DMS53 treated with DMSO at 0.1 percent for 48 hours (cell line): ENCODE results near the gene HOXC11.

ENCODE experiments used
- DNase-seq: peaks from one replicate; lab custom pipeline; 2025; ENCODE audit not compliant: unreplicated experiment; lab: John Stamatoyannopoulos, UW

HOXC11 gene

DNA sequence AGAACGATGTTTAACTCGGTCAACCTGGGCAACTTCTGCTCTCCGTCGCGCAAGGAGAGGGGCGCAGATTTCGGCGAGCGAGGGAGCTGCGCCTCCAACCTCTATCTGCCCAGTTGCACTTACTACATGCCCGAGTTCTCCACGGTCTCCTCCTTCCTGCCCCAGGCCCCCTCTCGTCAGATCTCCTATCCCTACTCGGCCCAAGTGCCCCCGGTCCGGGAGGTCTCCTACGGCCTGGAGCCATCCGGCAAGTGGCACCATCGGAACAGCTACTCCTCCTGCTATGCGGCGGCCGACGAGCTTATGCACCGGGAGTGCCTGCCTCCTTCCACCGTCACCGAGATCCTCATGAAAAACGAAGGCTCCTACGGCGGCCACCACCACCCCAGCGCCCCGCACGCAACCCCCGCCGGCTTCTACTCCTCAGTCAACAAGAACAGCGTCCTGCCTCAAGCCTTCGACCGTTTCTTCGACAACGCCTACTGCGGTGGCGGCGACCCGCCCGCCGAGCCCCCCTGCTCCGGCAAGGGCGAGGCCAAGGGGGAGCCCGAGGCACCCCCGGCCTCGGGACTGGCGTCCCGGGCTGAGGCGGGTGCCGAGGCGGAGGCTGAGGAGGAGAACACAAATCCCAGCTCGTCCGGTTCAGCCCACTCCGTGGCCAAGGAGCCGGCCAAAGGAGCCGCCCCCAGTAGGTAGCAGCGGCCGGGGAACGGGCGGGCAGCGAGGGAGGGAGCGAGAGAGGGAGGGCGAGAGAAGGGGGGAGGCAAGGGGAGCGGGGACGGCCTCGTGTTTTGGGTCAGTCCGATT lies 513 bp downstream of the HOXC11 start:
- DNase-seq, result no peak

DNA sequence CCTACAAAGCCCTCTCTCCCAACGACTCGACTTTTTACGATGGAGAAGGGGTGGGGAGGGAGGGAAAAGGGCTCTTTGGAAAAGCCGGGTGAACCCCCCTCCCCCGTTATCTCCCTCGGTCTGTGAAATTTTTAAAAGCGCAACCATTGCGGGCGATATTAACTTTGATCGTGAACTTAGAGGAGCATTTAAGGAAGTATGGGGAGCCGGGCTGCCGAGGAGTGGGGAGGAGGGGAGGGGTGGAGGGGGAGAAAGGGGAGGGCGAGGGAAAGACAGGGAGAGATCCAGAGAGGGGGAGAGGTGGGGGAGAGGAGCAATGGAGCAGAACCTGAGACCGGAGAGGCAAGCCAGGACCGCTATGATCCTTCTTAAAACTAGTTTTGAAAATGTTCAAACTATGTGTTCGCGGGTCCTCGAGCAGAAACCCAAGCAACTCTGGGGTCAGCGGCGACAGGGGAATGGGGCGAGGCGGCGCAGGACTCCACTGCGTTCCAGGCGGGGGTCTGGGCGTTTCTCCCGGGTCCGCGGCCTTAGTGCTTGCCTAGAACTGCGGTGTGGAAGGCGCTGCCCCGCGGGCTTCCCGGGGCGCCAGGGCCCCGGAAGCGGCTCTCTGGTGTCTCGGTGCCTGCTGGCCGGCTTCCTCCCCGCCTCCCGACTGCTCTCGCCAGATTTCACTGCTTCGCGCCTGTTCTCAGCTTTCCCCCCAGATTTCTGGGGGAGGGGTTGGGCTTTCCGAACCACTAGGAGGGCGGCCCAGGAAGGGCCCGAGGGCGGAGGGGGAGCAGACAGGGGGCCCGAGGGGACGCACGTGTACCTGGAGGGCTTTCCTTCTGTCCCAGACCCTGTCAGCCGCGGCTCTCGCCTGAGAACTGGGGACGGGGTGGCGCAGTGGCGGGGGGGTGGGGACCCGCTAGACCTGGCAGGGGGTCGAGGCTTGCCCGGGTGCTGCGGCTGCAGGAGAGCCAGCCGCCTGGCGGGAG lies 1.4 kb downstream of the HOXC11 start, which contains the start of gene HOTAIR:
HOTAIR (minus strand) TSS at position 871 of the 980 bp plus-strand sequence.
- no peak for DNase-seq

DNA sequence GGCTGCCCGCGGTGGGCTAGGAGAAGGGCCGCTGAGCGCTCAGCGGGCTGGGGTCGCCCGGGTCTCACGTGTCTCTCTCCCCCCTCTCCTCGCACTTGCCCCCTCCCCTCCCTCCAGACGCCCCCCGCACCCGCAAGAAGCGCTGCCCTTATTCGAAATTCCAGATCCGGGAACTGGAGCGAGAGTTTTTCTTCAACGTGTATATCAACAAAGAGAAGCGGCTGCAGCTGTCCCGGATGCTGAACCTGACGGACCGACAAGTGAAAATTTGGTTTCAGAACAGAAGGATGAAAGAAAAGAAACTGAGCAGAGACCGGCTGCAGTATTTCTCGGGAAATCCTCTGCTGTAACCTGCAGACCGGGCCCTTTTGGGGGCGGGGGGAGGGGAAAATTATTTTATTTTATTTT lies 2.1 kb downstream of the HOXC11 start:
- no peak for DNase-seq

DNA sequence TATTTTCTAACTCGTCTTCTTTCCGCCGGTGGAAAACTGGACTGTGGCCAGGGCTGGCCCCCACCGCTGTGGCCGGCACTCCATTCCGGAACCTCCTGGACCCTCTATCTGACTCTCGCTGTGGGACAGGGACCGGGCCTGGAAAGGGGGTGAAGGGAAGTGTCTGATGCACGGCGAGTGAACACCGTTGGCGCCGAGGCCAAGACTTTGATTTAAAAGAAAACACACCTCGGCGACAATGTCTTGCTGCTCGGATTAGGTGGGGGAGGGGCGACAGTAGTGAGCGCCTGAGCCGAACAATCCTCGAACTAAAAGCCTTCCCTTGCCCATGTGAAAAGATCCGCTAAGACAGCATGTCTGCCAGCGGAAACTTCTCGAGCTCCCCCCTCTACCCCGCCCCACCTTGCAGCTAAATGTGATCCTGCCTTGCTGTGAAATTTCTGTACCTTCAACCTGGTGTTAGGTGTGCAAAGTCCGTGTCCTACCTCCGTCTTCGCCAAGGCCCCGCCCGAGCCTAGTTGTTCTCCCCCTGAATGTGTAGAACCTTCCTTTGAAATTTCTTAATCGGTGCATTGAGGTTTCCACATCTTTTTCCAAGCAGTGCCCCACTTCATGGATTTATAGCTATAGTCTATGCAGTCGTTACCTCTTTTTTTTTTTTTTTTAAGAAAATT lies 2.7 kb downstream of the HOXC11 start:
- no peak for DNase-seq

DNA sequence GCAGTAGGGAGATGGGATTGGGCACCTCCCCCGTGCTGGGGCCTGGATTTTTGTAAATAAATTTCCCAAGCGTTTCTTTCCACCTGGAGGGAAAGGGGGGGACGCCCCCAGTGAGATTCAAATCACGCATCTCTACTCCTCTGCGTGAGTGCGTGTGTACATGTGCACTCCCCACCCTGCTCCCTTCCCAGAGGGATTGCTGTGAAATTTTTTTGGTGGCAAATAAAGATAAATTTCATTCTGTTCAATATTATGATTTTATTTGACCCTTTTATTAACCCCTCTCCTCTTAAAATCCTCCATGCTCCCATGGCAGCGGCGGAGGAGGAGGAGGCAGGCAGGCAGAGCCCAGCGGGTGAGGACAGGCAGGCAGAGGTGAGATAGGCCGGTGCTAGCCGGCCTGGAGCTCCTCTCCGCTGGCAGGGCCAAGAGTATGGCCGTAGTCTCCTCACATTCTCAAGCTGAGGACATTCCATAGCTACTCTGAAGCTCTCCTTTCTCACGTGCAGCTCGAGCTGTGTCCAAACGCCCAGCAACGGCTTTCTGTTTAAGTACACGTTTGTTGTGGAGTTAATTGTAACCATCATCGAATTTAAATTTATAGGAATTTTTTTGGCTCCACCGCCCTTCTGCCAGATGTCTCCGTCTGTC lies 3.4 kb downstream of the HOXC11 start:
- DNase-seq, result no peak

DNA sequence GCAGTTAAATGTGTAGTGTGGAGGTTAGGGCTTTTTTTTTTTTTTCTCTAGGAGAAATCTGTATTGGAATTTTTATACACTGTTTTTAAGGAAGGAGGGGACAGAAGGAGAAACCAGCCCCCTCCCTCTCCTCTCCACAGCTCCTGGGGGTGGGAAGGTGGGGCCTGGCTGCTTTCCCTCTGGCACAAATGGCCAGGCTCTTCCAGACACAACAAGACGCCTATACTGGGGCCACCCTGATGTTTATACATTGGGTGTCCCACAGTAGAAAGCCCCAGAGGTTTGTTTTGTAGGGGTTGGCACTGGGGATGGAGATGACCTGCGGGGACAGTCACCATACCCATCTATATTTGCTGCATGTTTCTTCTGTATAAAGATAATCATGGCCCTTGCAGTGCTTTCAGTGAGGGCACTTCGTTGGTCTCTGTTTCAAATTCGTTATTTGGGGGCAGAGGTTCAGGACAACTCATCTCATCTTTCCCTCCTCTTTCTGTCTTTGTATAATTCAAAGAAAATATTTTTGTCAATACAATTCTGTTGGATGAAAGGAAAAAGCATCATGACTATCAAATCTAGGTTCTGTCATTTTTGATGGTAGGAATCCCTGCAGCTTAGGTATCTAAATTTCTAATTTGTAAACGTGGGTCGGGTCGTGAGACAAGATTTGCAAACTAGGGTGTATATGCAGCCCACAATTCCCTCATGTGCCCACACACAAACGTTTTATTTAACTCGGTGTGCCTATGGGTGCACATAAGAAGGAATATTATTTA lies 4.1 kb downstream of the HOXC11 start:
- DNase-seq, result no peak

DNA sequence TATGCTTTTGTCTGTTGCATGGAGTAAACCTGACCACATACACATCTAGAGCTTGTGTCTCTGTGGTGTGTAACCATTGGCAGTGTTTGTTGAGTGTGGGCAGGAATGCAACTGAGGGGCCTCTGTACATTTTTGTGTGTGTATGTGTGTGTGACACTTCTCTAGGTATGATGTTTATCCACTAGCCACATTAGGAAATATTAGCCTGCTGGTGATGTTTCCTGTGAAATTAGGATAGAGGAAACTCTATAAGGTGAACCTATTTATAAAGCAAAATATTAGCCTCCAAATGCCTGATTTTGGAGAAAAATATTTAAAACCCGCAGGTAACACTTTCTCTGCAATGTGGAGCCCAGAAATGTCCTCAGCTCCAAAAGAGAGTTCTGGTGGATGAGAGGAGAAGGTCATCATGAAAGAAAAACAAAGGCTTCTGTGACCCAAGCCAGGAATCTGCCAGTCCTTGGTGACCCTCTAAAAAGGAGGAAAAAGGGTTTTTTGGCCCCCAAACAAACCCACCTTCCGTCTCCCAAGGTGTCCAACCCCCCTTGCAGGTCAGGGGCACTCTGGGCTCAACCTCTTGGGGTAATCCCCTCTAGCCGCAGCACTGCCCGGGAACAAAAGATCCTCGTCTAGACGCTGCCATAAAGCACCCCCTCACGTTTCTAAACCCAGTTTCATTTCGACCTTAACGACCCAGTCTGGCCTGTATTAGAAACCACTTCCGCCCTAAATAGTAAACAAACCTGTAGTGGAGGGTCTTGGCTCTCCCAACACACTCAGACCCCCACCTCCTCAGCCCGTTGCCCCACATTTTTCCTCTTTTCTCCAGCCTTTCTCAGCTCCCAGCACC lies 4.9 kb downstream of the HOXC11 start:
- DNase-seq, result no peak

DNA sequence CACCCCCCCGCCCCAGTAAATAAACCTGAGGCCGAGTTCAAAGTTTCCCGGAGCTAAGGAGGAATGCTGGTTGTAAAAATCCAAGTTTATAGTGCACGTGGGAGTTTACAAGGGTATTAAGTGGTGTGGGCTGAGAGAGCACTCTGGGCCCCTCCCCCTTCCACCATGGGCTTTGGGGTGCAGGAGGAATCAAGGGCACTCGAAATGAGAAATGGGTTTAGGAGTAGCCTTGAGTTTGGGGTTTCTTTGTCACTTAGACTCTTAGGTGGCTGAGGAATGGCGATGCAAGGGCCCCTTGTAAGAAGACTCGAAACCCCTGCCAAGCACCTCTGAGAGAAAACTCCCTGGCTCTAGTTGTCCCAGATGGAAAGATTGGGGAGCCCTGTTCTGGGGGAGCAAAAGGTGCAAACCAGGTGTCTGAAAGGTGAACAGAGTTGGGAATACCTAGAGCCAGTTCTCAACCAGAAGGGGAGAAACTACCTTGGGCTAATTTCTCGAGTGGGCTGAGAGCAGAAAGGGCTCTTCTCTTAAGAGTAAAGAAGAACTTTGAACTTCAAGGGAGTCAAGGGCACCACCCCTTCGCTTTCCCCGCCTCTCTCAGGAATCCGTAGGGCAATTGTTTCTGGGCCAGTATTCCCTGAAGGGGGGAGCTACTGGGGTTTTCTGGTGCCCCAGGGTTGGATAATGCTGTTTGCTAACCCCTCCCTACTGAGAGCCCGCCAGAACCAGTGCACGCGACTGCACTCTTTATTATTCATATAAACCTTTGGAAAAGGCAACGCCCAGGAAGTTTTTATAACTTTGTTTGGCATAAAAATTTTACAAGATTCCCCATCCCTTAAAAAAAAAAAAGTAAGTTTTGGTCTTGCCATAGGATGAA lies 5.8 kb downstream of the HOXC11 start:
- no peak for DNase-seq

DNA sequence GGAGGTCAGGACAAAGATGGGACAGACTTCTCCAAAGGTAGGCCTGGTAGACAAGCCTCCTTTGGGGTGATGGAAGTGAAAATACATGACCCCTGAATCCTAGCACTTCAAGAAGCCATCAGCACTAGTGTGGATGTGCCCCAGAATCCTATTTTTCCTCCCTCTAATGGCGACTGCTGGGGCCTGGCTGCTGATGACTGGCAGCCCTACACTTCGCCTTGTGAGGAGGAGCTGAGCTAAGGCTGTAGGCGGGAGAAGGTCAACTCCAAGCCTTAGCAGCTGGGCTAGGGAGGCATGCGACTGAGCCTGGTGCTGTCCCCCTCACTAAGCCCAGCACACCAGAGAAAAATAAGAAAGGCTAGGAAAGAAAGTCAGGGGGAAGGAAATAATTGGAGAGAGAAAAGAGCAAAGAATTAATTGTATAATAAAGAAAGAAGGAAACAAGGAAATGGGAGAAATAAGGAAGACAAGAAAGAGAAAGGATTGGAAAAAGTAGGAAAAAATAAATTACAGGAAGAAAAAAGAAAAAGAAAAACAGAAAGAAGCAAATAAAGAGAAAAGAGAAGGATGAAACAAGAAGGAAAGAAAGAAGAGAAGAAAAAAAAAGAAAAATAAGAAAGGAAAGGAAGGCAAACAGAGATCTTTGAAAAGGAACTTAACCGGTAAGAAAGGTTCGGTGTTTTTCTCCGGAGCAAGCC lies 7.3 kb downstream of the HOXC11 start:
- DNase-seq, result no peak

DNA sequence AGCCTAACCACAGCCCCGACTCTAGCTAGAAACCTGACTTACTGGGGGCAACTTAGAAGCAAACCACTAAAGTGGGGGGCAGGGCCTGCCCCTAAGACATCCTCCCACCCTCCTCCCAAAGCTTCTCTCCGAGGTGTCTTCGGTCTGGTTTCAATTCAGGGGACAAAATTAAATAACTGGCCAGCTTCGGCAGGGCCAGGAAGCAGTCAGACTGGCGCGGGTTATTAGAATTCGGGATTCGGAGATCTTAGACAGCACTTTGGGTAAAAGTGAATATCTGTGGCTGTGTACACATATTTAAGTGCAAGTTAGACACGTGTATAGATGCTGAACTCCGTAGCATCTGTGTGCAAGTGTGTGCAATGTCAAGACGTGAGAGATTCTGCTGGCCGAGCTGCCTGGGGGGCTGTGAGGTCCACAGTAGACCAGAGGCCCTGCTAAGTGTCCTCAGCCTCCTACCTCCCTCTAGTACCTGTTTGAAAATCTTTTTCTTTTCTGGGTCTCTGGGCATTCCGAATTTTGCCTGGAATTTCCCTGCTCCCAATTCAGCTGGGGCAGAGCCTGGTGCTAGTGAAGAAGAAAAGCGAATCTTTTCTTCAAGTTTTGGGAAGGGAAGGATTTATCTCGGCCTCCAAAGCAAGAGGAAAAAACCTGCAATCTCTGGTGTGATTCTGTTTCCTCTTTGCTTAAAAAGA lies 8.0 kb downstream of the HOXC11 start:
- DNase-seq, result no peak

DNA sequence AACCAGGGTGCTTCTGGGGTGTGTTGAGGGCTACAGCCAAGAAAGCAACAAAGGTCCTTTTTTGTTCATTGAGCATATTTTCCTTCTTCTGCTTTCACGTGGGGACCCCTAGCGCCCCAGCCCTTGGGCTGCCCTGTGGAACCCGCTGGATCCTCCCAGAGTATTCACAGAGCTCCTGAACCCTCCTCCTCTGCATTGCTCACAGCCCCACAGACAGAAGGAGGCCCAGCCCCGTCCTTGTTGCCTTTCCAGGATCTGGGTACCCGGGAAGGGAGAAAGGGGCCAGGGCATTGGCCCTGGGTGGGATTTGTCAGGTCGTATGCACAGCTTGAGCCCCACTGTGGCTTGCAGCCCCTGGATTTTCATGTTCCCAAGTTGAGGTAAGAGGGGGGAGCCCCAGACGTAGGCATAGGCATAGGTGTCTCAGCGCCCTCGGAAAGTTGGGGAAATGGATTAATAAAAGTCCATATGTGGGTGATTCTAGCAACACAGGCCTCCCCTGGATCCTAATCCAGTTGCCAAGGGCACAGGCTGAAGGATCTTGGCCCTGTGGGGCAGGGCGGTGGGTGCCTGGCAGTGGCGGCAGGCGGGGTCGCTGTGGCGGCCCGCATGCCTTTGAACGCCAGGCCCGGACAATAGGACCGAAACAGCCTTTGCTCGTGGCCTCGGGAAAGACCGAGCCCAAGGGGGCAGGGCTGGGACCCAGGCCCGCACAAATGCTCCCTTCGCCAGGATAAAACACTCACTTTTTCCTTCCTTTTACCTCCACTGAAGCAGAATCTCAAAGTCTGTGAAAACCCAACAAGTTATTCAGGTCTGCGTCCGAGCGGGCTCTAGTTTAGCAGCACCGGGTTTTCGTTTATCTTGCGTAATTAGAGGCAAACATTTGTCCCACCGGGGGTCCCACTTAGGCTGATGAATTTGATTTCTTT lies 9.0 kb downstream of the HOXC11 start:
- no peak for DNase-seq

DNA sequence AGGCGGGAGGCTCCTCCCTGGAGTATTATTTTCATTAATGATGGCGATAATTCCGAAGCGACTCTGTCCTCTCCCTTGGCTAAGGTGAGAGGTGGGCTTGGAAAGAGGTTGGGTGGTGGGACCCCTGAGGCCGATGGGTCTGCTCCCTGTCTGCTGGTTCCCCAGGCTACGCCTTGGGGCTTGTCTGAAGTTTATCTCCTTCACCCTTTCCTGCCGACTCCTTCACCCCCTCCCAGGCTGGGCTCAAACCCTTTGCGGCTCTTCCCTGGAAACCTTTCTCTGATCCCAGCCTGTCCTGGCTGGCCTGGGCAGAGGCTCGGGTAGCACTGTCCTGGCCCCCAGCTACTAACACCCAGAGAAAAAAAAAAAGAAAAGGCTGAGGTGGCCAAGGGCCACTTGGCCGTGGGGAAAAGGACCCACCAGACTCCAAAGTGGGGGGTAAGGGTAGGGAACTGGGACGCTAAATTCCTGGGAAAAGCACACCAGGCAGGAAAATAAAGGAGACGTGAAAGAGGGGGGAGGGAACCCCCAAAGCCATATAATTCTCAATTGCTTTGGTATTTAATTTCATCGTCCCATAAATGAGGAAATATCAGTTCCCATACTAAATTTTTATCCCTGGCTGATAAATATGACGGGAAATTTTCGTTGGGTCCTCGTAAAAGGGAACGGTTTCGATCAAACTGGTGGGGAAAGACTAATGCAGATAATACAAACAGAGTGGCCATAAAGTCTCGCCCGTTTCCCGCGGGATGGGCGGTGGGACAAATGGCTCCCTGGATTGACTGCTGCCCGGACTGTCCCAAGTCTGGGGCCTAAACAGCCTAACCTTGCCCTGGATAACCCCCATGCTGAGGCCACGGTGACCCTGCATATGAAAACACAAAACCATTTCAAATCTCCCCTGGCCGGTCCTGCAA lies 10.0 kb downstream of the HOXC11 start:
- DNase-seq, result no peak

DNA sequence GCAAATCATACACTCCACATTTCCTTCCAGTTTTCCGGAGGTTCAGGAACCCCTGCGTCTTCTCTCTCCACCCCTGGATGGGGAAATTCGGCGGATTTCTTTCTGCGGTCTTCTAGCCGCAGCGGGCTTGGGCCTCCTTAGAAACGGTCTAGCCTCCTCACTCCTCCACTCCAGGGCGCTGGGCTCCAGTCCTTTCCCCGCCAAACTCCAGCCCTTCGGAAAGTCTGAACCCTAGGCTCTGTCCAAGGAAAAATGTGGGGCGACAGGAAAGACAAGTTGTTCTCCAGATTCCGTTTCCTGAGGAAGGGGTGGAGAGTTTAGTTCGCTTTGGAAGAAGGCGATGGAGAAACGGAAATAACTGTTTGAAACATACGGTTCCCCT lies 10.6 kb downstream of the HOXC11 start:
- DNase-seq, result no peak

DNA sequence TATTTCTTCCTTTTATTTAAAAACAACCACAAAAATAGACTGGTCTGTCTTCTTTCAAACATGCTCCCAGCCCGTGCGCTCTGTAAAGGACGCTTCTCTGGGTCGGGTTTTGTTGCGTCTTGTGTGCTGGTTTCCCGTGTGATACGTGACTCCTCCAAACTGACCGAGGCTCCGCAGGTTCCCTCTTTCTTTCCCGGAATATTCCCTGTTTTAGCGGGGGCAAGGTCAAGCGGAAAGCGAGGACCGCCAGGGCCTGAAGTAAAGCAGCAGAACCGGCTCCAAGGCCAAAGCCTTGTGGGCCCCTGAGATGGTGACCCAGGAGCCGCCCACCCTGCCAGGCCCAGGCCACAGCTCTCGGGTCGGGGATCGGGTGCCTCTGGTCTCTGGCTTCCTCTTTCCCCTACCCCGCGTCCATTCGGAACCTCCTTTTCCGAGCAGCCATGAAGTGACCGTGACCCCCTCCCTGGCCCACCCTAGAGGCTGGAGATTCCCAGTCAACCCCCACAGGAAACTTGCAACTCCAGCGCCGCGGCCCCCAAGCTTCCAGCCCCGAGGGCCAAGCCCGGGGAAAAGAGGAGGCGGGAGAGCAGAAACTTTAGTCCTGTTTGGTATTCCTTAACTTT lies 11.1 kb downstream of the HOXC11 start:
- DNase-seq, result no peak
